Cardiac fibroblast (primary cell): ENCODE data around the gene AP3B2.
A peak's percentile ranks its signal among the peaks of the same experiment; 100 is the strongest.

Source experiments
- DNase-seq, 2 donors: peaks; one replicate each; pipeline versions ENCODE4 v3.0.0 to v3.0.0-alpha.2; 2010; ENCODE audit warnings: low read depth in 2 of 2
- H3K4me3 ChIP-seq, 2 donors: replicated peaks in 1 of 2; 1 replicate in 1 of 2; 2 replicates in 1 of 2; pipeline ENCODE4 v1.5.1; 2011; ENCODE audit warnings: low read depth in 2 of 2, low read length in 2 of 2, mild to moderate bottlenecking in 2 of 2, moderate library complexity in 1 of 2
- CTCF ChIP-seq: IDR thresholded peaks from one replicate; pipeline ENCODE4 v1.5.1; 2011; ENCODE audit warnings: low read depth, mild to moderate bottlenecking, low read length, inconsistent platforms

The AP3B2 gene

GRCh38 chr15:82653483-82654168, 56.0 kb downstream of the AP3B2 start:
- TF ChIP-seq CTCF: no peak

DNA sequence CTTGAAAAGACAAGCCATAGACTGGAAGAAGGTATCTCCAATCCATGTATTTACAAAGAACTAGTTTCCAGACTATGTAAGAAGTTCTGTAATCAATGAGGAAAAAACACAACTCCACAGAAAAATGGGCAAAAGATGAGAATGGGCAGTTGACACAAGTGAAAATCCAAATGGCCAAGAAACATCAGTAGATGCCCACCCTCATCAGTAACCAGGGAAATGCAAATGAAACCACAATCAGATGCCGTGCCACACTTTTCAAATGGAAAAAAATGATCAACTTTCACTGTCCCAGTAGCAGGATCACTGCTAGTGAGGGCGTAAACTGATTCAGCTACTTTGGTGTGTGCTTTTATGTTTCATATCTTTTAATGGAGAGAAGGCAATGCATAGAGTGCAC, 58.0 kb downstream of the AP3B2 start:
- DNase-seq: no peak
- H3K4me3 ChIP-seq: no peak overlapping the region
- no peak for TF ChIP-seq CTCF

More at GRCh38 chr15:82653483-82654168, 56.0 kb downstream of the AP3B2 start:
- no peak overlapping the region for H3K4me3 ChIP-seq
- DNase-seq: no peak

DNA sequence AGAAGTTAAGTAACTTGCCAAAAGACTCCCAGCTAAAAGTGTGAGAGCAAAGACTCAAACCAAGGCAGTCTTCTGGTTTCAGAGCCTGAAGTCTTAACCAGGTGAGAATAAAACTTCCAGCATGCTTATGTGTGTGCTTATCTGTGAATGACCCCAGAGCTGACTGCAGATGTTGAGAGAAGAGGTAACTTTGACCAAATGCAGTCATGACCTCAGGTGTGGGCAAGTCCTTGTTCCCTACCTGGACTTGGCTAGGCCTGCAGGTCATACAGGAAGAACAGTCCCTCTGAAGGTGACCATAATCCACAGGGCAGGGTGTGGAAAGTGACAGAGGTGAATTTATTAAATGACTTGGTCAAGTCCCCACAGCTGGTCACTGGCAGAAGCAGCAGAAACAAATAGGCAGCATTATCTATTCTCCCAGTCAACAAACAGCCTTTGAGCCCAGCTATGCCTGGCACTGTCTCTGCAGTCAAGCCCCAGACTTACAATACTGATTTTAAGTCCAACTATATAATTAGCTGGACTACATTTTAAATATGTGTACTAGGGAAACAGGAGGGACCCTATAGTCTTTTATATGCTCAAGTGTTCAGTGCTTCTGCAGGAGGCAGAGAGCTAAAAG, 59.5 kb downstream of the AP3B2 start:
- H3K4me3 ChIP-seq: no peak overlapping the region
- TF ChIP-seq CTCF: no peak
- no peak for DNase-seq

DNA sequence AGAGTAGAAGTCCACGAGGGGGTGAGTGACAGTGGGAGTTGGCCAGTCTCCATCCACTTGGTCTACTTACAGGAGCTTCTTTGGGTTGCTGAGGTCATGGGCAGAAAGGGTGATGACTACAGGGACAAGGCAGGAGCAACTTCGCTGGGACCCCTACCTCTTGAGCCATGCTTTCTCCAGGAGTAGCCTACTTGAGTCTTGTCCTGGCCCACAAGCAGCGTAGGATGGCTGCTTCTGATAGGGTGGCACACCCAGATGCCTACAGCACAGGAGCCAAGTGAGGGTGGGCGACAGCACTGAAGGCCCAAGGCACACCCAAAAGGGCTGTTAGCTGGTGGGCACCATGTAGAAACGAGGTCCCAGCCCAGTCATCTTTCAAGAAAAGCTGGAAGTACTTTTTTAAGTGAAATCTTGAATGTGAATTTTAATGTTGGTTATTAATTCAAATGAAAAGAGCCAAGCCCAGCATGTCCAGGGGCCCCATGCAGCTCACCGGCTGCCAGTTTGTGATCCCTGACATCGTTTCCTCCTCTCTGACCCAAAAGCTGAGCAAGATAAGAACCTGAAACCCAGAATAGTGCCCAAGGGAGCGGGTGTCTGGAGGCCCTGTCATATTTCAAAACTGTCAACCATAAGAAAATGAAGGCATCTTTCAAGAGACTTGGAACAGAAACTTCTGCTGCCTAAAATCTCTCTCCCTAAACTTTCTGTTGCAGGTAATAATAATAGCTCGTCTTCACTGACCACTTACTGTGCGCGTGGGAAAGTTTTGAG, 60.3 kb downstream of the AP3B2 start:
- DNase-seq: no peak
- no peak for TF ChIP-seq CTCF
- H3K4me3 ChIP-seq: no peak overlapping the region

GRCh38 chr15:82648257-82649103, 61.2 kb downstream of the AP3B2 start:
- DNase-seq: peak; percentile 3 to 8
- peak overlapping the region in 1 of 2 donors; percentile 32 for H3K4me3 ChIP-seq
- no peak for TF ChIP-seq CTCF

- peak overlapping the region; percentile 32 to 37 for H3K4me3 ChIP-seq
- no peak for TF ChIP-seq CTCF
- no peak for DNase-seq
Observed at GRCh38 chr15:82647835-82648256, 61.8 kb downstream of the AP3B2 start.
